NCI-H1417 treated with DMSO at 0.1 percent for 48 hours (cell line): ENCODE measurements around the gene MYO3B.

Experiments used
- DNase-seq: peaks from one replicate; lab custom pipeline; 2025; lab: John Stamatoyannopoulos, UW

Gene MYO3B

DNA sequence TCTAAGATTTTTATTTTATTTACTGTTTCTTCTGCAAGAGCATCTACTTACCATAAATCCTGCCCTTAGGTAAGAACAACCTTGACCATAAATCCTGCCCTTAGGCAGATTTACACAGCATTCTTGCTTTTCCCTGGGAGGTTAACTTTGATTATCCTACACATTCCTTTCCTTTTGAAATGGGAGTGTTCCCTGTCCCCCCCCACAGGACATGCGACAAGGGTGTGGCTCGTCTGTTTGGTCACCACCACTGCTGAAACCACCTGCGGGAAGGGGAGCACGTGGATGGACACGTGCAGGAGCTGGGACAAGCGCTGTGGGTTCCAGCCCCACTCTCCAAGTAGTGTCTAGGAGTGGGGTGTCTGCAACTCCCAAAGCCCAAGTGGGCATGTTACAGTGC lies 297.9 kb downstream of the MYO3B start:
- DNase-seq, result no peak

DNA sequence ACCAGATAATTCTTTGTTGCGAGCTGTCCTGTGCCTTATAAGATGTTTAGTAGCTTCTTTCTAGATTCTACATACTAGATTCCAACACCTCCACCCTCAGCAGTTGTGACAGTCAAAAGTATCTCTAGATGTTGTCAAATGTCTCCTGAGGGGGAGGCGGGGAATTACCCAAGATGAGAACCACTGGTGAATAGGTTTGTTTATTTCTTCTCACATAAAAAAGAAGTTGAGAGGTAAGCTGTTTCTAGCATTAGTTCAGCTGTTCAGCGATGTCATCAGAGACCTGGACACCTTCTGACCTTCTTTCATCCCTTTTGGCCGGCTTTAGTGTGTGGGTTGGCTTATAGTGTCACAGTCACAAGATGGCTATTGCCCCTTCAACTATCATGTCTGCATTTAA lies 299.7 kb downstream of the MYO3B start:
- no peak for DNase-seq

DNA sequence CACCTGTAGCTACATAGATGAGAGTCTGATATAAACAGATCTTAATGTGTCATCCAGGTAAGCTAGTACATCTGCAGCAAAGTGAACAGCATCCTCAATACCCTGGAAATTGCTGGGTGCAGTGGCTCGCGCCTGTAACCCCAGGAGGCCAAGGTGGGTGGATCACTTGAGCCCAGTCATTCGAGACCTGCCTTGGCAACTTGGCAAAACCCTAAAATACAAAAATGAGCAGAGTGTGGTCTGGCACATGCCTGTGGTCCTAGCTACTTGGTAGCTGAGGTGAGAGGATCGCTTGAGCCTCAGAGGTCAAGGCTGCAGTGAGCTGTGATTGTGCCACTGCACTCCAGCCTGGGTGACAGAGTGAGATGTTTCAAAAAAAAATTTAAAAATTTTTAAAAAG lies 303.3 kb downstream of the MYO3B start:
- DNase-seq, result no peak

DNA sequence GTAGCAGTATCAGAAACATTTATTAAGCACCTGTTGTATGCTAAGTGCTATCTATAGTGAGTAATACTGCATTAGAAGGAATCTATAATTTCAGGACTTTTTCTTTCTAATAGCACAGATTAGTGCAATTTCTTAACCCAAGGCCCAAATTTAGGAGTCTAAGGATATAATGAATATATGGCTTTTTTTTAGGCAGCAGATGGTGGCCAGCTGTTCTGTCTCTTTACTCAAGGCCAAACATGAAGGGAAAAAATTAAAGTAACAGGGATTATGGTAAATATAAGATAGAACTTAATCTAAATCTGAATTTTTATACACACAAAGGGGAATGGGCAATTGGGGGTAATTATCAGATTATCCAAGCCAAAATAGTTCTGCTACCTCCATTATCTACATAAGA lies 306.6 kb downstream of the MYO3B start:
- DNase-seq, result no peak

DNA sequence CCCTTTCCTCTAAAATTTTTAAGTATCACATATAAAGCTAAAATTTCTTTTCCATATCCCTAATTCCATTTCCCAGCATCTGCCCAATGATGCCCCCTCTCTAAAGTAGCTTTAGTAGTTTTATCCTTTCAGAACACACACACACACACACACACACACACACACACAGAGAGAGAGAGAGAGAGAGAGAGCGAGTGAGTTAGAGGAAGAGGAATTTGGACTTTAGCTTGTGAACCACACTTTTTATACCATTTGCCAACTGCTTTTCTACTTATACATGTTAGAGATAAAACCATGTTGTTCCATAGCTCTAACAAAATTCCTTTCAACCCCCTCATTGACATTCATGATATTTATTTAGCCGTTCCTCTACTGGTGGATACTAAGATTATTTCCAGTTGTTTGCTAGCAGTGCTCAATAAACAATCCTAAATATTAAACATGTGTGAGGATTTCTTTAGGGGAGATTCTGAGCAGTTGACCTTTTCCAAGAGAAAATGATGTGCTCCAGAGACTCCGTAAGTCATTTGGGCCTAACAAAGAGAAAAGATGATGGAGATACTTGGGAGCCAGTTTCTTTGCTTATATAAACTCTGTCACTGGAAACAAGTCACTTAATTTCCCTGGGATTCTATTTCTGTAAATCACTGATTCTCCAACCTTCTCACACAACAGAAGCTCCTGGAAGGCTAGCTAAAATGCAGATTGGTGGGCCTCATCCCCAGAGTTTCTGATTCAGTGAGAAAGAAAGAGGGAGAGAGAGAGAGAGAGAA lies 307.5 kb downstream of the MYO3B start:
- DNase-seq, result no peak

DNA sequence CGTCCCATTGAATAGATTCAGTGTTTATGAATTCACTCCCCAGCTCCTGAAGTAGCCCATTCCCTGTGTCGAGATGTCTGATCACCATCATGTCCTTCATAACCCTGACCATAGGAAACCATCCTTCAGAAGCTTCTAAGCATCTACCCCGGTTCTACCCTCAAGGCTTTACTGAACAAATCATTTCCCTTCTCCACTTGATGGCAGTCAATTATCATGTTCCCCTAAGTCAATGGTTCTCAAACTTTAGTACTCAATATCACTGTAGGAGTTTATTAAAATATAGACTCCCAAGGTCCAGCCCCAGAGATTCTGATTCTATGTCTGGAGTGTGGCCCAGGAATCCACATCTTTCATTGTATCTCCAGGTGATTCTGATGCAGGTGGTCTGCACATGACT lies 308.8 kb downstream of the MYO3B start:
- DNase-seq, result no peak

DNA sequence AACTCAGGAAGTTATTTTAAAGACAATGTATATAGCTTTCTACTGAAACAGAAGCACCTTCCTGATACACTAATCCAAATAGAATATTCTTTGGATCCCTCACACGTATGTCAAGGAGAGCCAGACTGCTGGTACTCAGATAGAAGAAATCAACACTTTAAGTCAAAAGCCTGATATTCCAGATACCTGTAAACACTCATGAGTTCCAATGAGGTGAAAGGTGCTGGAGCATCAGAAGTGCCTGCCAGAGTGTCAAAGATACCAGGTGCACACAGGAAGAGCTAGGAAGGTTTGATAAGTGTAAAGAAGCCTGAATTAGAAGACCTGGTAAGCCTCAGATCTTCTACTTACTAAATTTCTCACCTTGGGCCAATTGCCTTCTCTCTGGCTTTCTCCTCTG lies 310.9 kb downstream of the MYO3B start:
- DNase-seq, result no peak

DNA sequence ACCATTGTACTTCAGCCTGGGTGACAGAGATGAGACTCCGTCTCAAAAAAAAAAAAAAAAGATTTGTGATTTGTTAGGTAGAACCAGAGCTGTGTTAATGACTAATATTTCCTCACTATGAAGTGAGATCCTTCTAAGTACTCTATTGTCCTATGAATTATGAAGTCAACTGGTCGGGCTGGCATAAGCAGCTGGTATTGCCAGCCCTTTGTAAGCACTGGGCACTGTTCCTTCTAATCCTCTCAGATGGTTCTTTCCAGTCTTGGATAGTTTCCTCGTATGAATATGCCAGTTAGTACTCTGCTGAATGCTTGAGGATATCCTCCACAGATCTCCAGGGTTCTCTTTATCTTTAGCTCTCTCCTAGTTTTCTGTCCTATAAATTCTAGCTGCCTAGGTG lies 314.1 kb downstream of the MYO3B start:
- no peak for DNase-seq

DNA sequence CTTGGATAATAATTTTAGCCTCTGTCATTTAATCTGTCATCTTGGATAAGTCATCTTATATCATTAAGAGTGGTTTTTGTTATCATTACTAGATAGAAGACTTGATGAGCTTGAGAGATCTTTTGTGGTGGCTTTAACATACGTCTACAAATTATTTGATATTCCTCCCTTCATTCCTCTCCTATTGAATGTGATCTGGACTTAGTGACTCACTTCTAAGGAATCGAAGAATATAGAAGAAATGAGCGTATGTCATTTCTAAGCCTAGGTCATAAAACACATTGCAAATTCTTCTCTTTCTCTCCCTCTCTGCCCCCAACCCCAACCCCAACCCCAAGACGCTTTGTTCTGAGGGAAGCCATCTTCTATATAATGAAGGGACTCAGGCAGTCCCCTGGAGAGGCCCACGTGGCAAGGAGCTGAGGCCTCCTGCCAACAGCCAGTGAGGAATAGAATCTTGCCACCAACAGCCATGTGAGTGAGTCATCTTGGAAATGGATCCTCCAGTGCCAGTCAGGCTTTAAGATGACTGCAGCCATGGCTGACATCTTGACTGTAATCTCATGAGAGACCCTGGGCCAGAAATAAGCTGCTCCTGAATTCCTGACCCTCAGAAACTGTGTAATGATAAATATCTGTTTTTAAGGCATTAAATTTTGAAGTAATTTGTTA lies 315.6 kb downstream of the MYO3B start:
- no peak for DNase-seq

DNA sequence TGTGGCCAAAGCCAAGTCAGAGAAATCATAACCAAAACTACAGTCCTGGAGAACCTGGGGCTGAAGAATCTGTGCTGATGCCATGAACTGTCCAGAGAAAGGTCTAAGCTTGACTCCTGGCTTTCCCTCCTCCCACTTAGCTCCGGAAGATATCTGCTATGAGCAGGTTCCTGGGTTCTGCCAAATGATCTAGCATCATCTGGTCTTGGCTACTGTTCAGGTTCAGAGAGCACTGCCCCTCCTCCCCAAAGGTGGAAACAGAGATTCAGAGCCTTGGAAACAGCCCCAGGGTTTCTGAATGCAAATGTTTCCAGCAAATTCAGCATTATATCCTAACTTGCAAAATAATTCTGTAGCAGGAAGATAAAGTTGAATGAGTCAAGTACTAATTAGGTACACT lies 317.9 kb downstream of the MYO3B start:
- DNase-seq, result no peak

DNA sequence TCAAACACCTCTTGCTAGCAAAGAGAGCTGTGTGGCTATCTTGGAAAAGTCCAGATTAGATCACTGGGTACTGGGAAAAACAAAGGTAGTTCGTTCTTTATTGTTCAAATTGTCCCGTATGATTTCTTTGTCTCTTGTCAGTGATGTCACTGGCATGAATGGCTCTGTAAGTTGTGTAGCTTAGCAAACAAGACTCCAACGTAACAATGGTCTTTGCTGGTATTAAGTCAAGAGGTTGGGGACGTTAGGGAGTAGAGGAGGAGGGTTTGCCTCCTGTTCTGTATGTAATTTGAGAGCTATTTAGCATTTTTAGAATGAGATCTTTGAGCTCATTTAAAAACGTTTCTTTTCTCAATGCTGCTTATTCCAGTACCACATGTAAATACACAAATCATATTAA lies 320.7 kb downstream of the MYO3B start:
- no peak for DNase-seq

DNA sequence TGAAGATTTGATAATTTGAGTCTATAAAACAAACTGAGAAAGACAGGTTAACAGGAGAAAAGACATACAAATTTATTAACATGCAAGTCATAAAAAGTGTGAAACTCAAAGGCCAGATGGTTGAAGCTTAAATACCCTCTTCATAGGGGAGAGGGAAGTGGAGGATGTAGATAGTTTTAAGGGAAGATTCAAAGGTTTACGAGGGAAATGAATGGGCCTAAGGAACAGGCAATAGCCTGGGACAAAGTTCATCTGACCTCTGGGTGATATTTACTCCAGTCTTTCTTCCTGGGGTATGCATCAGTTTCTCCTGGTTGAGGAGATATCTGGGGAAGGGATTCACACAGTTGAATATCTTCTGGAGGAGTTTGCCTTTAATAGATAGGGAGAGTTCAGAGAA lies 322.2 kb downstream of the MYO3B start:
- no peak for DNase-seq

DNA sequence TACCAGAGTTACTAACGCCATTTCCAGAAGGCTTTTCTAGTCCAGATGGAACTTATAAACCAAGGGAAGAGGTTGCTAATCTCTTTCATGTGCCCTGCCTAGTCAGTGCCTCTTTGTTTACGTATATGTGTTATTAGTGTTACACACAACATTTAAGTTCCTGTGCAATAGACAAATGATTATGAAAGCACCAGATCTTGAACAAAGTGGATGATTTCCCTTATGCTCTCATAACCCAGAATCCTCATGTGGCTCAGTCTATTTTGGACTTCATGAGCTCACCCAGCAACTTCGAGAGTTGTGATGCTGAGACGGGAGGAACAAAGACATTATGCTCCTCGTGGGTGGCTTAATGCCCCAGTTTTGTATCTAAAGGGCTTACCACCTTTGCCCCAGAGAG lies 322.8 kb downstream of the MYO3B start:
- no peak for DNase-seq

DNA sequence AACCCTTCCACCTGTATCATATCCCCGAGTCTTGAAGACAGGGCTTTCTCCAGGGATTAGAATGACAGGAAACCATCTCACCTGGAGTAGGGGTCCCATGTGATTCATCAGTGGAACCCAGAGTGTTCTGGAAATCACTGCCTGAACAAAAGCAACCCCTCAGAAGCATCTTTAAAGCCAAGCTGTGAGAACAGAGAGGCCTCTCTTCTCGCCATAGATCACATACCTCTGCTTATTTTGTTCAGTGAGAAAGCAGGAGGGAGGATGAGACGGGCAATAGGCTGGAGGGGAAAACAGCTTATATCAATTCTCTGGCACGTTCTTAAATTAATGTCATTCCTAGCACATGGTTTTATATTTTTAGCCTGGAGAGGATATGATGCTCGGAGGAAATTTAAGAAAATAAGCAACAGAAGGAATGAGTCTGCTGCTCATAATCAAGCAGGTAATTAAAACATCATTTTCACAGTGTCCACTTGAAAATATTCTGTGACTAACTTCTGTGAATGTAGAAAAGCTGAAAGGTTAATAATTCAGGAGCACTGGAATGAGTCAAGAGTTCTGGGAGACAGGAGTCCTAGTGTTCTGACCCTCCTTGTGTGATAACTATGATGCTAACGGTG lies 323.6 kb downstream of the MYO3B start:
- no peak for DNase-seq

DNA sequence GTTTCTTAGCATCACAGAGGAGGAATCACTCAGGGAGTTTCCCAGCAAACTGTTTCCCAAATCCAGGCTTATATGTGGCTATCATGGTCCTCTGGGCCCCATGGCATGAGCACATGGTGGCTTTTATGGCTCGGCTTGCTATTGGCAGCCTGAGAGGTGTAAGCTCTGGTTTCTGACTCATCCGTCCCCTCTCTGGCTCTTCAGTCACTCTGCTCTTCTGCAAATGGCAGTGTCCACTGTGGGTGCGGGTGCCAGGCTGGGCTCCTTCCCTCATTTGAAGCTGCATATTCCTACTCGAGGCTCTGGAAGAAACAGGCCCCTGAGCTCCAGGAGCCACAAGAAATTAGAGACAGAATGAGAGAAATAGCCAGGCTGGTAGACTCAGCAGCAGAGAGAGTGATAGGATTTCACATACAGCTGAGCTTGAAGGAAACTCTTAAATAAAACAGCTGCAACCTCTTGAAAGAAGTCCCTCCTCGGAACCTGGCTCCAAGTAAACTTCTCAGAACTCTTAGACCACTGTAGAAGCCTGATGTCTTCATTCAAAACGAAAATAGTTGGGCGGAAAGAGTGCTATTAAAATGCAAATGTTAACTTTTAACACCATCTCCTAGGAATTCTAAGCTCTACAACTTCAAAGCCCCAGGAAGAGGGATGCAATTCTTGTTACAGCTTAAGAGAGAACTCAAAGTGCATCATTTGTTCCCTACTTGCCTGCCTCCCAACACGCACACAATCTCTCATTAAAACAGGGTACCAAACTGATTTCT lies 324.6 kb downstream of the MYO3B start:
- no peak for DNase-seq

DNA sequence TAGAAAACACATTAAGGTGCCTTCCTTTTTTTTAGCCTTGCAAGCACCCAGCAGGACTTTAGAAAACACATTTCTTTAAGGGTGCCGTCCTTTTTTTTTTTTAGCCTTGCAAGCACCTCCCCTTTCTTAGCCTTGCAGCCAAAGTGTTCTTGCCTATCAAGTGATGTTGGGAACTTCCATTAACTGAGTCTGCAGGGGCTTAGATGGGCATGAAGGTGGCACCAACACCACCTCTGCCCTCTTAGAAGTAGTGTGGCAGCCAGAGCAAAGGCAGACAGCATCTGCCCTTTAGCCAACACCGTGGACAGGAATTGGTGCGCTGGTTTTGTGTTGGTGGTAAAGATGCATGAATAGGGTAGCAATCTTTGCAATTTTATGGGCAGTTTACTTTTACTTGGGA lies 325.6 kb downstream of the MYO3B start:
- no peak for DNase-seq

DNA sequence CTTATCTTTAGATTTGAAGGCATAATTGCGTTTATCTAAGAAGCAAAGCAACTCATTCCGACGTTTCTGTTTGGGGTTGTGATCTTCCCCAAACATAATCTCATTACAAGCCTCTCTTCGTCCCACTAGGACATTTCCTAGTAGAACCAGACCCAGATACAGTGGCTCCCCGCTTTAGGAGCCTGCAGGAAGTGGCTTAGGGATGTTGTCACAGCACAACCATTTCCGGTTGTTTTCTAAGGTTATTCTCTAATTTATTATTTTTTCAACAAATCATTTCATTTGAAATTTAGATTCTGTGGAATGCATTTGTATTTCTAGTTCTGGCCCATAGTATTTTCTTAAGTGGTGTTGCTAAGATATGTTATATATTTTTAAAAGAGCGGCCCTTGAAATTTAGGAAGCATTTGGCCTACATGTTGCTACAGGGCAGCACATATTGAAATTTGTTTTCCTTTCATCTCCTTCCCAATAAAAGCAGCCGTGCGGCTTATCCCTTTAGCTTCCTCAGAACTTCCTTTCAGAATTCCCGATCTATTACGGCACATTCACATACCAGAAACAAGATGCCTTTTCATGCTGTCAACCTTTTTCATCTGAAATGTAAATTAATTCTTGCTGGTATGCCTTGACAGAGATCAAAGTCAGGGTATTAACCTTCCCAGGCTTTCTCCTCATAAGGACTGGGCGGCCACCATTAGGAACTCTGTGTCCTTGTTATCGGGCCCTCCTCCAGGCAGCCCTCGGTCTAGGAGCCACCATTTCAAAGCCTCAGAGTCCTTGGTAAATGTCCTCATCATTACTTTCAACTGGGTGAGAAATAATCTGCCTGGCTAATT lies 326.2 kb downstream of the MYO3B start:
- DNase-seq, result no peak

DNA sequence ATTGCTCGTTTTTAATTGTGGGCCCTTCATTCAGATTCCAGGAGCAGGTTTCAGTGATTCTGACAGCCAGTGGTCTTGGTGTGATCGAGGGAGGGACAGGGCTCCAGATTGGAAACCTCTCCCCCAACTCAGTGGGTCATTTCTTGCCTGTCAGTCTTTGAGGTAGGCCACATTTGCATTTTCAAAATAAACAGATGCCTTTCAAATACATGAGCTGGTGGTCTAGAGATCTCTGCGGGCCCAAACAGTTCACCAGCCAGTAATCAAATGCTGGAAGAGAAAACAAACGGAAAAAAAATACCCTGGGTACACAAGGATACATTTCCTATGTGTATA lies 326.8 kb downstream of the MYO3B start:
- no peak for DNase-seq

DNA sequence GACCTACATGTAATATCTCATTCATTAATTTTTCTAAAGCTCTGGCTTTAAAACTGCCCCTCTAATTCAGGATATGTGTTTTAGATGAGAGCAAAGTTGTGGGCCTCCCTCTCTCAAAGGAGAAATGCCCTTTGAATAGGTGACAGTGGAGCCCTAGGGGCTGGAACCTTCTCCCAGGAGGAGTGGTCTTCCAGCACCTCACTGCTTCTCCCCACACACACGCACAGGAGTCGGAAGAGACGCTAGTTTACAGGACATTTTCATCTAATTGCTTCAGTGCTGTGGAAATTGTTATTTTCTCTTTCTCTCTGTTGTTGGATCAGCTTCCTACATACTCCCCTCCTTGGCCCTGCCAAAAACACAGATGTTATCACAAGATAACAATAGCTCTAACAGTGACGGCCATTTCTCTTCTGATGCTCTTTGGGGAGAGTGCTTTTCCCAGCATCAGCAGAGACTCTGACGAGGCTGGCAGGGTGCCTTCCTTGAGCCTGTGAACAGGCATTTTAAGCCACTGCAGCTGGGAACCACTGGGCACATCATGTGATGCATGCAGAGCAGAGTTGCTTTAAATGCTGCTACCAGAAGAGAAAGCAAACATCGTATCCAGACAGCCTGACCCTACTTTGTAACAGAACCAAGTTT lies 327.8 kb downstream of the MYO3B start:
- DNase-seq, result no peak

DNA sequence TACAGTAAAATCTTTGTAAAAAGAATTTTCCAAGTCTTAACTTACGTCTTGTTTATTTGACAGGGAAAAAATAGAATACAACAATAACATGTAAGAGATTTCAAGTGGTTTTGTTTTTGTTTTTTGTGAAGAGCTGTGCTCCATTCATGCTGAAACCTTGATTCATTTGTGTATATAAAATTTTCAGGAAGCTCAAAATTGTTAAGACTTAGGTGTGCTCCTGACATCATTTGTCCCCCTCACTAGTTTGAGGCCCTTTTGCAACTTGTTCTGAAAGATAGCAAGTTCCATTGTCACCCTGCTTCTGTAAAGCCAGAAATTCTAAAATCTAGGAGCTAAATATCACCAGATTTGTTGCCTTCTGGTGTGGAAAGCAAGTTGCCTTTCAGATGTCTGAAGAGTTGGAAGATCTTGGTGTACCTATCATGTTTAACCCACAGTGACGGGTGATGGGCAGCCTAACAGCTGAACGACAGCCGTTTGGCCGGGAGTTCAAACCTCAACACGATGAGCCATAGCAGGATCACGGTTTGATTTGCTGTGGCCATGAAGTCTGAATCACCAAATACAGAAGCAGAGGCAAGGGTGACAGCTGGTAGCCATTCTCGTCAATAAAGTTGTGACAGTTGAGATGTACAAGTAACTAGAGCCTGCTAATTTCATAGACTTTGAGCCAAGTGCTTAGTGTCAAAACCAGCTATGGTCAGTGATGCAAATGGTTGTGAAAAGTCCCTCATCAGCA lies 331.7 kb downstream of the MYO3B start:
- no peak for DNase-seq

DNA sequence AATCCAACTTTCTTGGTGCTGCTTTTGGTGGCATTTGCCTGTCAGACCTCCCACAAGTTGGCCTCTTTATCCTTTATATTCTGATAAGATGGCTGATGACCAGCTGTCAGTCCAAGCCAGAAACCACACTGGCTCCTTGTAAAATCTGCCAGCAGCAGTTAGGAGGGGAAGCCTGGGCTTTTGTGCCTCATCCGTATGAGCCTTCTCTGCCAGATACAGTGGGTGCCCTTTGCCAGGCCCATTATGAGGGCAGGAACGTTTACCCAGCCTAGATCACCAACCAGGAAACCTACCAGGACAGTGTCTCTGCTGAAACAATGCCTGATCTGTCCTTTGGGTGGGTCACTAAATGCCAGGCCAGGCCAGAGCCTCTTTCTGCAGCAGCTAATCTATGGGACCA lies 334.3 kb downstream of the MYO3B start:
- no peak for DNase-seq
